OCI-LY7 (cell line): ENCODE measurements around the gene ATPAF1. TPM values are rescaled to one million over a fixed set of nuclear protein-coding genes. Genes with fewer than 3 reads are reported as not detected.

Experiments
- BruUV-seq: library from RNA; stranded (reverse); fragments of 400-500 nt; replicated peaks from 2 replicates; lab custom pipeline; 2021; lab: Mats Ljungman, UMichigan
- CTCF ChIA-PET: fragments of 300-600 bp; sonication (Branson Sonifier 250); formaldehyde crosslinking; loops from one replicate; lab custom pipeline; 2022; ENCODE audit warnings: antibody characterized with exemption; ENCODE audit not compliant: unreplicated experiment; lab: Charles Lee
- POLR2A ChIA-PET: fragments of 300-600 bp; sonication (Branson Sonifier 250); formaldehyde crosslinking; loops from one replicate; lab custom pipeline; 2022; ENCODE audit warnings: antibody characterized with exemption; lab: Charles Lee
- DNase-seq: peaks from one replicate; pipeline ENCODE4 v3.0.0-alpha.2; 2015; ENCODE audit warnings: low spot score
- H2AFZ ChIP-seq: fragments of 200-600 bp; sonication (generic), shearing (Covaris generic); 2 replicates; pipeline ENCODE4 v1.6.1; 2014; ENCODE audit warnings: mild to moderate bottlenecking, antibody characterized with exemption, low read length, moderate library complexity
- H3K27ac ChIP-seq: fragments of 200-600 bp; sonication (generic); 2 replicates; pipeline ENCODE4 v1.5.1; 2014; ENCODE audit warnings: mixed run types, low read depth, mild to moderate bottlenecking, moderate library complexity, low read length, inconsistent platforms; ENCODE audit not compliant: poor library complexity, severe bottlenecking
- H3K36me3 ChIP-seq: fragments of 200-600 bp; sonication (generic); 2 replicates; pipeline ENCODE4 v1.6.1; 2014; ENCODE audit warnings: mild to moderate bottlenecking, antibody characterized with exemption, low read length, moderate library complexity, mixed read lengths; ENCODE audit not compliant: insufficient read depth
- H3K4me1 ChIP-seq: fragments of 200-600 bp; sonication (generic); 2 replicates; pipeline ENCODE4 v1.5.1; 2014; ENCODE audit warnings: mild to moderate bottlenecking, low read length; ENCODE audit not compliant: insufficient read depth, poor library complexity, severe bottlenecking
- H3K4me2 ChIP-seq: fragments of 200-600 bp; sonication (generic); 2 replicates; pipeline ENCODE4 v1.6.1; 2014; ENCODE audit warnings: mild to moderate bottlenecking, low read length
- H3K4me3 ChIP-seq: fragments of 200-600 bp; sonication (generic); 2 replicates; pipeline ENCODE4 v1.5.1; 2014; ENCODE audit warnings: mild to moderate bottlenecking, low read depth, low read length; ENCODE audit not compliant: poor library complexity, severe bottlenecking
- H3K79me2 ChIP-seq: fragments of 200-600 bp; sonication (generic); 2 replicates; pipeline ENCODE4 v1.6.1; 2016; ENCODE audit warnings: low read depth, mild to moderate bottlenecking, low read length, moderate library complexity, mixed read lengths; ENCODE audit not compliant: insufficient read depth
- H3K9me2 ChIP-seq: fragments of 200-600 bp; sonication (generic); 2 replicates; pipeline ENCODE4 v1.6.1; 2016; ENCODE audit warnings: mild to moderate bottlenecking, low read length, mixed read lengths; ENCODE audit not compliant: insufficient read depth
- H3K9me3 ChIP-seq: fragments of 200-600 bp; sonication (generic); 2 replicates; pipeline ENCODE4 v1.6.1; 2014; ENCODE audit warnings: mild to moderate bottlenecking, mixed run types, low read length, mixed read lengths
- H4K20me1 ChIP-seq: fragments of 200-600 bp; sonication (generic); 2 replicates; pipeline ENCODE4 v1.6.1; 2014; ENCODE audit warnings: mild to moderate bottlenecking, antibody characterized with exemption, low read length, moderate library complexity, mixed read lengths; ENCODE audit not compliant: insufficient read depth
- CTCF ChIP-seq: fragments of 200-600 bp; sonication (generic); conservative IDR thresholded peaks from 2 replicates; pipeline ENCODE4 v1.5.1; 2014; ENCODE audit warnings: mild to moderate bottlenecking, antibody characterized with exemption, low read length, moderate library complexity, mixed read lengths
- EZH2phosphoT487 ChIP-seq: fragments of 200-600 bp; sonication (generic); IDR thresholded peaks from 2 replicates; pipeline ENCODE4 v1.6.1; 2018; ENCODE audit warnings: low read depth, borderline replicate concordance, mild to moderate bottlenecking, mixed run types, antibody characterized with exemption, low read length, moderate library complexity, mixed read lengths
- intact Hi-C: fragments of 100-400 bp; cut with micrococcal nuclease; formaldehyde crosslinking; loops from one replicate; pipeline ENCODE4 v1.10.0; 2022; ENCODE audit not compliant: unreplicated experiment
- total RNA-seq, 2 experiments: library from RNA; depleted of rRNA in 1 of 2; stranded (reverse); fragments of >200 nt in 1 of 2; shearing (Covaris generic) in 1 of 2; gene quantifications; 2 replicates each; pipeline ENCODE4 v1.2.3, GENCODE V29; 2014 to 2022

The ATPAF1 gene
- total RNA-seq, 2 experiments from 2014 or later = 32.3 to 38.3 TPM

- Histone ChIP-seq H3K9me3 (no peaks in the 10 kb centered on the region), H3K27ac (no peak overlapping the region), H3K4me1 (no peaks in the 10 kb centered on the region), H3K4me3 (no peak overlapping the region), H3K36me3 (peaks cover 88% of the 10 kb centered on the region), H3K4me2 (no peak overlapping the region), H3K79me2 (no peaks in the 10 kb centered on the region), H4K20me1 (no peaks in the 10 kb centered on the region), H2AFZ (no peak overlapping the region), H3K9me2 (no peaks in the 10 kb centered on the region)
- no peak for DNase-seq
- TF ChIP-seq EZH2phosphoT487 (no peak), CTCF (no peak)
- intact Hi-C loops = no loop called here
- POLR2A ChIA-PET = interaction anchor here (0.7 to 0.8 kb wide), 2 partner anchors 15 to 108 kb away, joined by 3 read pairs; partner anchors contain the start of gene CYP4B1
- CTCF ChIA-PET = no interaction called here
- no TSS peak for BruUV-seq
Observed at GRCh38 chr1:46690931-46691421, 22.8 kb upstream of the ATPAF1 start.

GRCh38 chr1:46689897-46690296 is 21.7 kb upstream of the ATPAF1 start:
- TF ChIP-seq EZH2phosphoT487 (no peak), CTCF (no peak)
- Histone ChIP-seq H3K9me3 (no peaks in the 10 kb centered on the region), H3K4me2 (no peak overlapping the region), H4K20me1 (no peaks in the 10 kb centered on the region), H3K4me1 (no peaks in the 10 kb centered on the region), H3K4me3 (no peak overlapping the region), H2AFZ (no peak overlapping the region), H3K9me2 (no peaks in the 10 kb centered on the region), H3K27ac (no peak overlapping the region), H3K79me2 (no peaks in the 10 kb centered on the region), H3K36me3 (peaks cover 88% of the 10 kb centered on the region)
- BruUV-seq = no TSS peak
- ChIA-PET POLR2A (interaction anchor here (0.6 kb wide), 1 partner anchor 351 kb away, joined by 3 read pairs; no protein-coding TSS in a partner anchor), CTCF (no interaction called here)
- no peak for DNase-seq
- intact Hi-C loops = no loop called here

- Histone ChIP-seq H3K4me1 (no peaks in the 10 kb centered on the region), H3K9me2 (no peaks in the 10 kb centered on the region), H4K20me1 (no peaks in the 10 kb centered on the region), H3K9me3 (no peaks in the 10 kb centered on the region), H3K27ac (no peak overlapping the region), H3K4me2 (no peak overlapping the region), H3K4me3 (no peak overlapping the region), H3K79me2 (no peaks in the 10 kb centered on the region), H3K36me3 (peaks cover 94% of the 10 kb centered on the region), H2AFZ (no peak overlapping the region)
- intact Hi-C loops = no loop called here
- TF ChIP-seq EZH2phosphoT487 (no peak), CTCF (no peak)
- BruUV-seq = no TSS peak
- ChIA-PET CTCF (no interaction called here), POLR2A (no interaction called here)
- no peak for DNase-seq
Observed at GRCh38 chr1:46689356-46689755, 21.2 kb upstream of the ATPAF1 start.
